ENCODE data around the gene PRRC2C. TPM values are rescaled to one million over a fixed set of nuclear protein-coding genes. Genes with fewer than 3 reads are reported as not detected.

The PRRC2C gene
- total and polyA plus RNA-seq, 2 donors (not counting 1 experiment from before 2014, with no cell fraction given) = 48.5 to 50.4 TPM

- H4K20me1 ChIP-seq (ENCODE audit: control insufficient read depth, extremely low read depth, insufficient read depth, low read length) = no peaks in the 10 kb centered on the region
- H3K4me2 ChIP-seq (ENCODE audit: extremely low read depth, insufficient read depth, low read length) = no peak overlapping the region
- H2AFZ ChIP-seq (ENCODE audit: low read length) = no peak overlapping the region
- no peaks in the 10 kb centered on the region for H3K79me2 ChIP-seq (ENCODE audit: control insufficient read depth, insufficient read depth, low read length)
- H3K9ac ChIP-seq (ENCODE audit: insufficient read depth, low read length) = no peak overlapping the region
- no peaks in the 10 kb centered on the region for H3K9me3 ChIP-seq (ENCODE audit: control insufficient read depth, insufficient read depth, low read depth, low read length)
- H3K4me1 ChIP-seq (ENCODE audit: control insufficient read depth, extremely low read depth, insufficient read depth, low read length) = no peaks in the 10 kb centered on the region
- DNase-seq (ENCODE audit: low read depth in 2 of 2) = no peak
- H3K27me3 ChIP-seq (ENCODE audit: control insufficient read depth, insufficient read depth, low read length) = no peaks in the 10 kb centered on the region
- H3K27ac ChIP-seq (ENCODE audit: insufficient read depth, low read length) = no peak overlapping the region
- H3K4me3 ChIP-seq (replicated peaks in 1 of 4; ENCODE audit: control extremely low read depth in 1 of 4, insufficient read depth in 1 of 4, low read depth in 3 of 4, low read length in 4 of 4) = no peak overlapping the region
- peaks cover 20% of the 10 kb centered on the region for H3K36me3 ChIP-seq (ENCODE audit: control insufficient read depth, insufficient read depth, low read length)
- TF ChIP-seq EZH2 (IDR thresholded peaks at IDR 0.05; ENCODE audit: low read length, missing control alignments) (no peak), CTCF (conservative IDR thresholded peaks at IDR 0.05 in 1 of 2, IDR thresholded peaks at IDR 0.05 in 1 of 2; ENCODE audit: low read depth in 1 of 2, low read length in 2 of 2) (no peak)
Observed at GRCh38 chr1:171581226-171581625, 95.9 kb downstream of the PRRC2C start.

- Histone ChIP-seq H3K4me3 (replicated peaks in 1 of 4; ENCODE audit: control extremely low read depth in 1 of 4, insufficient read depth in 1 of 4, low read depth in 3 of 4, low read length in 4 of 4) (no peak overlapping the region), H3K79me2 (ENCODE audit: control insufficient read depth, insufficient read depth, low read length) (no peaks in the 10 kb centered on the region), H3K27ac (ENCODE audit: insufficient read depth, low read length) (no peak overlapping the region), H3K9me3 (ENCODE audit: control insufficient read depth, insufficient read depth, low read depth, low read length) (no peaks in the 10 kb centered on the region), H3K36me3 (ENCODE audit: control insufficient read depth, insufficient read depth, low read length) (peaks cover 19% of the 10 kb centered on the region), H3K4me1 (ENCODE audit: control insufficient read depth, extremely low read depth, insufficient read depth, low read length) (no peaks in the 10 kb centered on the region), H3K9ac (ENCODE audit: insufficient read depth, low read length) (no peak overlapping the region), H3K4me2 (ENCODE audit: extremely low read depth, insufficient read depth, low read length) (no peak overlapping the region), H3K27me3 (ENCODE audit: control insufficient read depth, insufficient read depth, low read length) (no peaks in the 10 kb centered on the region), H2AFZ (ENCODE audit: low read length) (no peak overlapping the region), H4K20me1 (ENCODE audit: control insufficient read depth, extremely low read depth, insufficient read depth, low read length) (no peaks in the 10 kb centered on the region)
- no peak for DNase-seq (ENCODE audit: low read depth in 2 of 2)
- TF ChIP-seq CTCF (conservative IDR thresholded peaks at IDR 0.05 in 1 of 2, IDR thresholded peaks at IDR 0.05 in 1 of 2; ENCODE audit: low read depth in 1 of 2, low read length in 2 of 2) (no peak), EZH2 (IDR thresholded peaks at IDR 0.05; ENCODE audit: low read length, missing control alignments) (no peak)
Observed at GRCh38 chr1:171581766-171582165, 96.4 kb downstream of the PRRC2C start.

GRCh38 chr1:171582589-171582988 is 97.3 kb downstream of the PRRC2C start:
- Histone ChIP-seq H3K36me3 (ENCODE audit: control insufficient read depth, insufficient read depth, low read length) (peaks cover 16% of the 10 kb centered on the region), H3K27me3 (ENCODE audit: control insufficient read depth, insufficient read depth, low read length) (no peaks in the 10 kb centered on the region), H3K4me1 (ENCODE audit: control insufficient read depth, extremely low read depth, insufficient read depth, low read length) (no peaks in the 10 kb centered on the region), H3K79me2 (ENCODE audit: control insufficient read depth, insufficient read depth, low read length) (no peaks in the 10 kb centered on the region), H3K4me3 (replicated peaks in 1 of 4; ENCODE audit: control extremely low read depth in 1 of 4, insufficient read depth in 1 of 4, low read depth in 3 of 4, low read length in 4 of 4) (no peak overlapping the region), H2AFZ (ENCODE audit: low read length) (no peak overlapping the region), H3K4me2 (ENCODE audit: extremely low read depth, insufficient read depth, low read length) (no peak overlapping the region), H3K27ac (ENCODE audit: insufficient read depth, low read length) (no peak overlapping the region), H3K9ac (ENCODE audit: insufficient read depth, low read length) (no peak overlapping the region), H4K20me1 (ENCODE audit: control insufficient read depth, extremely low read depth, insufficient read depth, low read length) (no peaks in the 10 kb centered on the region), H3K9me3 (ENCODE audit: control insufficient read depth, insufficient read depth, low read depth, low read length) (no peaks in the 10 kb centered on the region)
- DNase-seq (ENCODE audit: low read depth in 2 of 2) = no peak
- no peak for TF ChIP-seq CTCF (conservative IDR thresholded peaks at IDR 0.05 in 1 of 2, IDR thresholded peaks at IDR 0.05 in 1 of 2; ENCODE audit: low read depth in 1 of 2, low read length in 2 of 2)
- TF ChIP-seq EZH2 (IDR thresholded peaks at IDR 0.05; ENCODE audit: low read length, missing control alignments) = no peak

Data from fibroblast of lung (primary cell).